Activated naive CD4-positive, alpha-beta T cell treated with anti-CD3 and anti-CD28 coated beads, Interleukin-2, amount 50 U/mL, for 24 hours (primary cell): ENCODE results near the gene RAB18.
"Not testable (repeated sequence)": the region's sequence is repeated elsewhere in the genome, so short reads cannot be mapped to it uniquely, and the experiment has no call there.

Experiments
- H3K27ac Mint-ChIP-seq: one replicate; pipeline ENCODE4 v1.8.0; 2021; ENCODE audit warnings: mild to moderate bottlenecking, mixed read lengths
- H3K27me3 Mint-ChIP-seq: one replicate; pipeline ENCODE4 v1.8.0; 2021; ENCODE audit warnings: mixed read lengths
- H3K36me3 Mint-ChIP-seq: one replicate; pipeline ENCODE4 v1.8.0; 2021; ENCODE audit warnings: mixed read lengths
- H3K4me1 Mint-ChIP-seq: one replicate; pipeline ENCODE4 v1.8.0; 2021; ENCODE audit warnings: mixed read lengths
- H3K4me3 Mint-ChIP-seq: one replicate; pipeline ENCODE4 v1.8.0; 2021; ENCODE audit warnings: mild to moderate bottlenecking, mixed read lengths
- H3K9me3 Mint-ChIP-seq: one replicate; pipeline ENCODE4 v1.8.0; 2021; ENCODE audit warnings: mixed read lengths

Gene RAB18

DNA sequence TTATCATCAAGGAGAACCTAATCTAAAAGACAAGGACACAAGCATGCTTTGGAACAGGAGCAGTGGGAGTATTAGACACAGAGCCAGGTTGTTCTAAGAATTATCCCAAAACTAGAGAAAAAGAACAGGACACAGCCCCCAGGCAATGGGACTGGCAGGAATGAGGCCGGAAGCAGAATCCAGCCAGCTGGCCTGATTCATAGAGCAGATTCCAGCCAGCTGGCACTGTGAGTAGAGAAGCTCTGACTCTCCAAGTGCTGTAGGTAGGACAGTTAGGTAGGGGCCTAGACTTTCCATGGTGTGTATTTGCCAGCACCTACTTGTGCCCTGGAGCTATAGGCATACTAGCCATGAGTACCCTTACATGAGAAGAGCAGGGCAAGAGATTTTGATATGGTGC is 13.3 kb upstream of the RAB18 start:
- Mint-ChIP-seq H3K27ac (no peak overlapping the region), H3K4me3 (no peak overlapping the region), H3K9me3 (peaks cover 19% of the 10 kb centered on the region), H3K36me3 (peaks cover 11% of the 10 kb centered on the region), H3K27me3 (peaks cover 14% of the 10 kb centered on the region), H3K4me1 (no peaks in the 10 kb centered on the region)

DNA sequence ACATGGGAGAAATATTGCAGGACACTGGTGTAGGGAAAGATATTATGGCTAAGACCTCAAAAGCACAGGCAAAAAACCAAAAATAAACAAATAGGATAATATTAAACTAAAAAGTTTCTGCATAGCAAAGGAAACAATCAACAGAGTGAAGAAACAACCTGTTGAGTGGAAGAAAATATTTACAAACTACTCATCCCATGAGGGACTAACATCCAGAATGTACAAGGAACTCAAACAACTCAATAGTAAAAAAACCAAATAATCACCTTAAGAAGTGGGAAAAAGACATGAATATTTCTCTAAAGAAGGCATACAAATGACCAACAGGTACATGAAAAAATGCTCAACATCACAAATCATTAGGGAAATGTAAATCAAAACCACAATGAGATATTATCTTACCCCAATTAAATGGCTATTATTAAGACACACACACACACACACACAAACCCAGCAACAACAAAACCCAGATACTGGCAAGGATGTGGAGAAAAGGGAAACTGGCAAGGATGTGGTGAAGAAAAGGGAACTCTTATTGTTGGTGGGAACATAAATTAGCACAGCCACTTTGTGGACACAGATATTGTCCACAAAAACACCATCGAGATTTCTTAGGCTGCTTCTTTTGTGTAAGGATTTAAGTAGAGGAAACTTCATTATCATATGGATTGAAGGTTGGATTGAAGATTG is 9.8 kb upstream of the RAB18 start:
- Mint-ChIP-seq H3K4me3 (no peak overlapping the region), H3K27me3 (peaks cover 2% of the 10 kb centered on the region), H3K4me1 (no peaks in the 10 kb centered on the region), H3K36me3 (peaks cover 8% of the 10 kb centered on the region), H3K9me3 (peaks cover 6% of the 10 kb centered on the region), H3K27ac (no peak overlapping the region)

DNA sequence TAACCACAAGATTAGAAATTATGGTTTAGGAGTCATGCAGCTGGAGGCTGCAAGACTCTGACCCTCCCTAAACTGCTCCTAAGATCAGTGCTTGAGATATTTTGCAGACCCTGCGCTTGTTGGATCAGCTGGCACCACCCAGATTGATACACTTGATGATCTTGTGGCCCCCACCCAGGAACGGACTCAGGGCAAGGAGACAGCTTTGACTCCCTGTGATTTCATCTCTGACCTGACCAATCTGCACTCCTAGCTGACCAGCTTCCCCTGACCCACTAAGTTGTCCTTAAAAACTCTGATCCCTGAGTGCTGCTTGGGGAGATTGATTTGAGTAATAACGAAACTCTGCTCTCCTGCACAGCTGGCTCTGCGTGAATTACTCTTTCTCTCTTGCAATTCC is 8.0 kb upstream of the RAB18 start:
- peaks cover 2% of the 10 kb centered on the region for H3K27me3 Mint-ChIP-seq
- no peaks in the 10 kb centered on the region for H3K4me1 Mint-ChIP-seq
- no peak overlapping the region for H3K27ac Mint-ChIP-seq
- no peak overlapping the region for H3K4me3 Mint-ChIP-seq
- H3K36me3 Mint-ChIP-seq = peaks cover 3% of the 10 kb centered on the region
- no peaks in the 10 kb centered on the region for H3K9me3 Mint-ChIP-seq

DNA sequence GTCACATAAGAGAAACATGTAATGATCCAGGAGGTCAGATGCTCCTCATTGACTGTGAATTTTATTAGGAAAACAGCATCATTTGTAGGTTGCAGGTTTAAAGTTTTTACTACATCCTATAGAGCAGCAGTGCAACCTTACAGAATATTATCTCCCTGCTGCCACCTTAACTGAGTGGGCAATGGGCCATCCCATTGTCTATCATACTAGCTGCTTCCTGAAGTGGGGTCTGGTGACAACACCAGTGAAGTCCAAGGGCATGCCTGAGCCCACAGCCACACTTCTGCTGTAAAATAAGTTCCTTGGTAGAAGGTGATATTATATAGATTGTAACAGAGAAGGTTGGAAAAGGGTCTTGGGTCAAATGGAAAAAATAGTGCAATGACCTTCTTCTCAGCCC is 4.0 kb upstream of the RAB18 start:
- no peaks in the 10 kb centered on the region for H3K9me3 Mint-ChIP-seq
- no peak overlapping the region for H3K4me3 Mint-ChIP-seq
- H3K27ac Mint-ChIP-seq = no peak overlapping the region
- no peaks in the 10 kb centered on the region for H3K27me3 Mint-ChIP-seq
- peaks cover 3% of the 10 kb centered on the region for H3K36me3 Mint-ChIP-seq
- H3K4me1 Mint-ChIP-seq = peaks cover 19% of the 10 kb centered on the region

DNA sequence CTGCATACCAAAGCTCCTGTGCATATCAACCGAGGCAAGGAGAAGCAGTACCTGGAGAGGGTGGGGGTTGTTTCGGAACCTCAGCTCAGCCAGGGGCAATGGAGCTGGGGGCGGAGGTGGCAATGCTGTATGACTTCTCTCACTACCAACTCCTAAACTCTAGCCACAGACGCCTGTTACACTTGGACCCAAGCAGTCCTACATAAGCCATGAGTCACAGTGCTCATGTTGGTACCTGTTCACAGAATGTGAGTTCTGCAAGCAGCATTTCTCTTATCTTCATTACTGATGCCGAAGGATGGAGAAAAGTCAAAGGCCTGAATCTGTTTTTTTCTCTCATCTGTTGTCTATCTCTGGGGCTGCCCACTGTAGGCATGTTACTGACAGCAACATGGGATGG is 3.2 kb upstream of the RAB18 start:
- H3K27me3 Mint-ChIP-seq = no peaks in the 10 kb centered on the region
- no peak overlapping the region for H3K4me3 Mint-ChIP-seq
- H3K4me1 Mint-ChIP-seq = peaks cover 23% of the 10 kb centered on the region
- peaks cover 3% of the 10 kb centered on the region for H3K36me3 Mint-ChIP-seq
- no peaks in the 10 kb centered on the region for H3K9me3 Mint-ChIP-seq
- H3K27ac Mint-ChIP-seq = no peak overlapping the region

DNA sequence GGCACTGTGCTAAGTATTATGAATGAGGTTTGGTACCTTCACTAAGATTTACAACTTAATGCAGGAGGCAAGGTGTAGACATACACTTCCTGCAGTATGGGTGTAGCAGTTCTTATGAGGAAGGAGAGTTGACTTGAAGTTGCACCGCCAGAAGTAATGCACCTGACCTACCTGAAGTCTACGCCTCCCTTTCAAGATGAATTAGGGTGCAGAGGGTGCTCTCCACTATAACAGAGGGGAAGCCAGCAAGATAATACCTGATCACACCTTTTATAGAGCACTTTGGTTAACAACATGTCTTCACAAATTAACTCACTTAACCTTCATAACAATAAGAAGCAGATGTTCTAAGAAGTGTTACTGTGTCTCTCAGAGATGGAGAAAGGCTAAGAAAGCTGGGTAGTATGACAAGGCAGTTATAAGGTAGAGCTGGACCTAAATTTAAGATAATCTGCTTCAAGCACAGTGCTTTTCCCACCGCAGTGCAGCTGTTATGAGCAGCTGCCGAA is 552 bp upstream of the RAB18 start:
- Mint-ChIP-seq H3K4me1 (peaks cover 49% of the 10 kb centered on the region), H3K9me3 (no peaks in the 10 kb centered on the region), H3K27me3 (no peaks in the 10 kb centered on the region), H3K27ac (peak overlapping the region; percentile 97), H3K36me3 (peaks cover 9% of the 10 kb centered on the region), H3K4me3 (peak overlapping the region; percentile 98)

DNA sequence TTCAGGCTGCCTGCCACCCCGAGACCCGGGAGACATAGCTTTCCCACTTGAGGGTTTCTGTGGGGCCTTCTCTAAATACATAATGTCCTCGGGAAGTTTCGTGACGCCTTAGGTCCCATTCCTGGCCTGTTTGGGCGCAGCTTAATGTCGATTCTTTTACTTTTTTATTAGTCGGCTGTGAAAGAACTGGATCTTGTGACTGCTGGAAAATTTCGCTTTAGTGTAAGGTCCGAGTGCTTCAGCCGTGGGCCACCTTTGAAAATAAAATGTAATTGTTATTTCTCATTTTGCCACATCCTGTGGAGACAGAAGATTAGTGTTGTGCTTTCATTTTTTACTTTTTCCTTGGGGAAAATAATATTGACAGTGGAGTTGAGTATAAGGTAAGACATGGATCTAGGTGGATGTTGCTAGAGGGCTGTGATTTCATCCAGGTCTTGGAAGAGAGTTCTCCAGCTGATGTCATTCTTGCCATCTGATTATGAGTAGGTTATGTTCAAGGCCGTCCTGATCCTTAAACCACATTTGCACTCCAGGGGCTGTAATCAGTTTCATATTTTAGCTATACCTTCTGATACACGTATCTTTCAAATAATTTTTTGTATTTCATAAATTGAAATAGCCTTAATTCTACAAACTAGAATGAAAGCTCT is 830 bp downstream of the RAB18 start:
- Mint-ChIP-seq H3K36me3 (peaks cover 14% of the 10 kb centered on the region), H3K27me3 (no peaks in the 10 kb centered on the region), H3K27ac (peak overlapping the region; percentile 97), H3K9me3 (no peaks in the 10 kb centered on the region), H3K4me3 (peak overlapping the region; percentile 98), H3K4me1 (peaks cover 63% of the 10 kb centered on the region)

DNA sequence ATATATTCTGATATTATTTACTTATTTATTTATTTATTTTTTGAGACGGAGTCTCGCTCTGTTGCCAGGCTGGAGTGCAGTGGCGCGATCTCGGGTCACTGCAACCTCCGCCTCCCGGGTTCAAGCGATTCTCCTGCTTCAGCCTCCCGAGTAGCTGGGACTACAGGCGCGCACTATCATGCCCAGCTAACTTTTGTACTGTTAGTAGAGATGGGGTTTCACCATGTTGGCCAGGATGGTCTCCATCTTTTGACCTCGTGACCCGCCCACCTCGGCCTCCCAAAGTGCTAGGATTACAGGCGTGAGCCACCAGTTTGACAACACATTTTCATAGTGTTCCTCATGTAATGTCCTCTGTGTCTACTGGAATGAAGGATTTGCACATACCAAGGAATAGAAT is 1.4 kb downstream of the RAB18 start:
- Mint-ChIP-seq H3K4me3 (peak overlapping the region; percentile 98), H3K36me3 (peaks cover 20% of the 10 kb centered on the region), H3K4me1 (peaks cover 69% of the 10 kb centered on the region)
- not testable (repeated sequence) for H3K27me3 Mint-ChIP-seq, H3K27ac Mint-ChIP-seq, H3K9me3 Mint-ChIP-seq

DNA sequence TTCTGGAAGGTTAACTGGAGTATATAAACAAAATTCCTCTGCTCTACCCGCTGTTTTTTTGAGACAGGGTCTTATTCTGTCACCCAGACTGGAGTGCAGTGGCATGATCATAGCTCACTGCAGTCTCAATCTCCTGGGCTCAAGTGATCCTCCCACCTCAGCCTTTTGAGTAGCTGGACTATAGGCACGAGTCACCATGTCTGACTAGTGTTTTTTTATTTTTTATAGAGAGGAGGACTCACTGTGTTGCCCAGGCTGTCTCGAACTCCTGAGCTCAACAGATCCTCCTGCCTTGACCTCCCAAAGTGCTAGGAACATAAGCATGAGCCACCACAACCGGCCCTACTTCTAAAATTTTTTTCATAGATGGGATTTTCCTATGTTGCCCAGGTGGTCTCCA is 2.2 kb downstream of the RAB18 start:
- H3K36me3 Mint-ChIP-seq = peaks cover 21% of the 10 kb centered on the region
- H3K9me3 Mint-ChIP-seq = no peaks in the 10 kb centered on the region
- no peak overlapping the region for H3K27ac Mint-ChIP-seq
- peak overlapping the region; percentile 98 for H3K4me3 Mint-ChIP-seq
- no peaks in the 10 kb centered on the region for H3K27me3 Mint-ChIP-seq
- H3K4me1 Mint-ChIP-seq = peaks cover 73% of the 10 kb centered on the region

DNA sequence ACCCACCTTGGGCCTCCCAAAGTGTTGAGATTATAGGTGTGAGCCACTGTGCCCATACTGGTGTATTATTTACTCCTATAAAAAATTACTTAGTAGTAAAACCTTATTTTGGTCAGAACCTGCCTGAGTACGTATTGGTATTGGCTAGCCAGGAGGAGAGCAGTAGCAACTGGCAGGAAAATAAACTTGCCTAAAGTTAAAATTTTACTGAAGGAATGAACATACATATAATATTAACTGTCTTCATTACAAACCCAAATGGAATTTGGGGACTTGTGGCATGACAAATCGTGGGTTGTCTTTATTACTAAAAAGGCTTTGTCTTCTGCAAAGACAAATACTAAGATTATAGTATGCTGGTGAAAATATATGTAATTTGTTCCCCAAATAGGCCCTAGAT is 8.4 kb downstream of the RAB18 start:
- Mint-ChIP-seq H3K4me1 (peaks cover 81% of the 10 kb centered on the region), H3K27ac (no peak overlapping the region)

DNA sequence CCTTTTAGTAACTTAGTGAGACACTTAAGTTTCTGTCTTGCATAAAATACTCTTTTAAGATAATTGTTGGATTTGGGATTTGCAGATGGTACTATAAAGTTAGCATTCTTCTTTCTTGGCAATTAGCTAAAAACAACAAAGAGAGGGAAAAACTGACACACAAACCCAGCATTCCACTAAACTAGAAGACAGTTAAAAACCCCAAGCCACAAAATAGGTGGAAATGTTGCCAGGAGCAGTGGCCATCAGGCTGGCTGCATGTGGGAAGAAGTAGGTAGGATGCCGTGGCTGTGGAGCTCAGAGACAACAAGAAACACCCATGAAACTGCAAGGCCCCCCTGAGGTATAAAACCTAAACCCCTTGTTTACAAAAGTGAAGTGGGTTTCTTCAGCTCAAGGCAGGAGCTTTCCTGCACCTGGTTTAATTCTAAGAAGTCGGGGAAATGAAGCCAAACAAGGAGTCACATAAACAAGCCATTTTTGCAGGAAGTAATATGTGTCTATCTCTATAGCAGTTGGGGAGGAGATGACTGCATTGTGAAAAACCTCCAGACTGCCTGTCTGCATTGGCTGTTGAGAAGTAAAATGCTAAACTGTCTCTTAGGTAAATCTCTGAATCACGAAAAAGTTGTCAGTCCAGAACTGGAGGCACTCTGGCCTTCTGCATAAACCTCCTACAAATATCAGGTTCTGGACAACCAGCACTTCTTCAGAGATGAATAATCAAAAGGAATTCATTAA is 9.5 kb downstream of the RAB18 start:
- H3K36me3 Mint-ChIP-seq = peaks cover 39% of the 10 kb centered on the region
- peaks cover 82% of the 10 kb centered on the region for H3K4me1 Mint-ChIP-seq
- H3K27me3 Mint-ChIP-seq = no peaks in the 10 kb centered on the region
- no peaks in the 10 kb centered on the region for H3K9me3 Mint-ChIP-seq
- peak overlapping the region; percentile 61 for H3K4me3 Mint-ChIP-seq
- peak overlapping the region; percentile 68 for H3K27ac Mint-ChIP-seq

More for the DNA sequence above, 8.4 kb downstream of the RAB18 start:
- H3K4me3 Mint-ChIP-seq = peak overlapping the region; percentile 19
- H3K36me3 Mint-ChIP-seq = peaks cover 37% of the 10 kb centered on the region
- no peaks in the 10 kb centered on the region for H3K9me3 Mint-ChIP-seq
- no peaks in the 10 kb centered on the region for H3K27me3 Mint-ChIP-seq

DNA sequence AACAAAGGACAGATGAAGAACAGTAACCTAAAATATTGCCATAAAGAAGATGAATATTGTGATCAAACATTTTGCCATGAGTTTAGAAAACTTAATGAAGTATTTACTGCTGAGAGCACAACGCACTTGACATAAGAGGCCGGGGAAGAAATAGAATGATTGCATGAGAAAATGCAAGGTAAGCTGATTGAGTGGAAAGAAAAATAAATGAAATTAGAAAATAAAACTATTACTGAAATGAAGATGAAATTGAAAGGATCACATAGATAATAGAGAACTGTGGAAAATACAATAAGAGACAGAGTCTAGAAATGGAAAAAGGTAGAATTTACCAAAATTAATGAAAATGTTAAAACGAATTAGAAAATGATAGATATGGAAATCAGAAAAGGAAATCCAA is 10.1 kb downstream of the RAB18 start:
- H3K27ac Mint-ChIP-seq = peak overlapping the region; percentile 68
- H3K4me3 Mint-ChIP-seq = peak overlapping the region; percentile 19
- H3K4me1 Mint-ChIP-seq = peaks cover 82% of the 10 kb centered on the region
- peaks cover 38% of the 10 kb centered on the region for H3K36me3 Mint-ChIP-seq
- no peaks in the 10 kb centered on the region for H3K9me3 Mint-ChIP-seq
- no peaks in the 10 kb centered on the region for H3K27me3 Mint-ChIP-seq

DNA sequence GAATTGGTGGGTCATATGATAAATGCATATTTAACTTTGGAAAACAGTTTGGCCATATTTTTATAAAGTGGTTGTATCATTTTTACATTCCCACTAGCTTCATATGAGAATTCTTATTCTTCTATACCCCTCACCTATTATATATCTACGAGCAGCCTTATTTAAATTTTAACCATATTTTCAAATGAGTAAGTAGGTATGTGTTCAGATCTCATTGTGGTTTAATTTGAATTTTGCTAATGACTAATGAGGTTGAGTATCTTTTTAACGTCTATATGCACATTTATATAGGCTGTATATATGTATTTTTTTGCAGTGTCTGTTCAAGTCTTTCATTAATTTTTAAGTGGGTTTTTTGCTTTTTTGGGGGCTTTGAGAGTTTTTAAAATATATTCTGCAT is 14.2 kb downstream of the RAB18 start:
- peaks cover 93% of the 10 kb centered on the region for H3K4me1 Mint-ChIP-seq
- H3K27ac Mint-ChIP-seq = no peak overlapping the region
- no peaks in the 10 kb centered on the region for H3K9me3 Mint-ChIP-seq
- H3K4me3 Mint-ChIP-seq = no peak overlapping the region
- H3K36me3 Mint-ChIP-seq = peaks cover 26% of the 10 kb centered on the region
- H3K27me3 Mint-ChIP-seq = no peaks in the 10 kb centered on the region

DNA sequence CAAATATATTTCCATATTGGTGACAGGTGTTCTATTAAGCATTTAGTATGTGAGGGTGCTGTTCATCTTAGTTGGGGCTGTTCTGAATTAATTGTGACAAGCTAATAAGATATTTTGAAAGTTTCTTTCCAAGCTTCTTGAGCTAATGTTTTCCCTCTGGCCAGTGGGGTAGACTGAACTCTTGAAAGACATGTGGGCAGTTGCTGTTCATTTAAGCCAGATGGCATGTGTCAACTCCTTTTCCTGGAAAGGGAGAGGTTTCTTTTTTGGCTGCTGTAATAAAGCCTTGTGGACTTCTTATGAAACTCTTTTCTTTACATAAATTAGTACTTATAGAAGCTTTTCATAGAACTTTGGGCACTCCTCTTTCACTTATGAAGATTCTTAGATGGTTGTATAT is 21.7 kb downstream of the RAB18 start:
- Mint-ChIP-seq H3K36me3 (peaks cover 16% of the 10 kb centered on the region), H3K4me3 (no peak overlapping the region), H3K27me3 (no peaks in the 10 kb centered on the region), H3K4me1 (peaks cover 94% of the 10 kb centered on the region), H3K27ac (no peak overlapping the region), H3K9me3 (no peaks in the 10 kb centered on the region)

DNA sequence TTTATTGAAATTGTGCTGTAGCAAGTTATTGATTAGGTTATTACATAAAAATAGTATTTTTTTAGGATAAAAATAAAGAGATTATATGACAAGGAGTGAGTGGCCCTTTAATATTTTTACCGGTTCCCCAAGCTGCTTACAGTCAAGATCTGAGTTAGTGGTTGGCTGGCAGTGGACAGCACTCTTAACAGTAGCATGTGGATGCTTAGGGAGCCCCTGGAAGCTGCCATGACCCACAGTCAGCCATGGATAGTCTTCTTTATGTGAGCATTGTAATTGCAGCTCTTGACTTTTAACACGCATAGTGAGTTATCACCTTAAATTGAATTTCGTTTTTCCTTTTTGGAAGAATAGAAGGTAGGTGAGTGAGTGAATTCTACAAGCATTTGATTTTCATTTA is 22.1 kb downstream of the RAB18 start:
- Mint-ChIP-seq H3K36me3 (peaks cover 18% of the 10 kb centered on the region), H3K4me1 (peaks cover 94% of the 10 kb centered on the region), H3K9me3 (no peaks in the 10 kb centered on the region), H3K4me3 (no peak overlapping the region), H3K27ac (no peak overlapping the region), H3K27me3 (no peaks in the 10 kb centered on the region)
